NCI-H1092 treated with DMSO at 0.1 percent for 48 hours (cell line): ENCODE measurements around the gene SLCO1B3.

Experiments used
- DNase-seq: peaks from one replicate; lab custom pipeline; 2025; lab: John Stamatoyannopoulos, UW

SLCO1B3 gene

GRCh38 chr12:20885552-20885951 lies 75.0 kb downstream of the SLCO1B3 start:
- no peak for DNase-seq

DNA sequence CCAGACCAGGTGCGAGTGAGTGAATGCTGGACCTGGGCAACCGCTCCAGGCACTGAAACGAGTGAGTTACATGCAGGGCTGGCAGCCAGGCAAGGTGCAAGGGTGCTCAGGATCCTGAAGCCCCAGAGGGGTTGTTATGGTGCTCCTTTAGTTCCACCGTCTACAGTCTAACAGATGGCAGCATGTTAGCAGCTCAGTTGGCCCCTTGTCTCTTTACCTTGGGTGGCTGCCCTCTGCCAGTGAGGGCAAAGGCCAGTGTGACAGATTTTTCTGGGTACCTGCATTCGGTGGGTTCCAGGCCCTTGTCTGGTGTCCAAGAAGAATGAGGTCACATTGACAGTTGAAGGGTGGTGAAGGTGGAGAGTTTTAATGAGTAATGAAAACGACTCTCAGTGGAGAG lies 106.8 kb downstream of the SLCO1B3 start:
- no peak for DNase-seq

DNA sequence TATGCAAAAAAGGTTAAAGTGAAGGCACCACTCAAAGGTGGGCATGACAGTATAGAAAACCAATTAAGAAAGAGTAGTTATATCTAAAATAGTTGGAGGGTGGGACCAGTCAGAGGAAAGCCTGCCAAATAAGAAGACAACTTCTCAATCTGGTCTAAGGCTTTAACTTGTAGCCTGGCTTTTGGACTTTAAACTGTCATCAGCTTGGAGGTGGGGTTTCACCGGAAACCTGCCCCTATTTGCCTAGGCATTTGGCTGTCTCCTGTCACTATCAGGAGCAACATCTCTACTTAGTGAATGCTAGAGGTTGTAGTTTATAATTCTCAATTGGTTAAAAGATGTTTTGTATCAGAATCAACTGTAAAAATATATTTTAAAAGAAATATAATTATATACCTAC lies 107.3 kb downstream of the SLCO1B3 start:
- DNase-seq, result no peak

GRCh38 chr12:20931894-20932293 lies 121.4 kb downstream of the SLCO1B3 start:
- DNase-seq, result no peak

- DNase-seq, result no peak
These were observed 136.2 kb downstream of the SLCO1B3 start for GRCh38 chr12:20946732-20947131.

DNA sequence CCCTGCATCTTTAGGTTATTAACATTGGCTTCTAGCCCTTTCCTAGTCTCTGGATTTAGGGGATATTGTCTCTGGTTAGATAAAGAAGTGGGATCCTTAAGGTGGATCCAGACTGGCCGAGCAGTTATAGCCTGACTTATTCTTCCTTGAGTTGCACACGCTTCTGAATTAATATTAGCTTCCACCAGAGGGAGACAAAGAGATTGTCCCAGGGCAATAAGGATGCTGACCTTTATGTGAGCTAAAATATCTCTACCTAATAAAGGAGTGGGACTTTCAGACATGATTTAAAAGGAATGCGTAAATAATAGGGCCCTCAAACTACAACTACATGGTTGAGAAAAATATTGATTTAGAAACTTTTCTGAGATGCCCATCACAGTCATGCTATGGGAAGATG lies 139.7 kb downstream of the SLCO1B3 start:
- DNase-seq, result peak; percentile 1

DNA sequence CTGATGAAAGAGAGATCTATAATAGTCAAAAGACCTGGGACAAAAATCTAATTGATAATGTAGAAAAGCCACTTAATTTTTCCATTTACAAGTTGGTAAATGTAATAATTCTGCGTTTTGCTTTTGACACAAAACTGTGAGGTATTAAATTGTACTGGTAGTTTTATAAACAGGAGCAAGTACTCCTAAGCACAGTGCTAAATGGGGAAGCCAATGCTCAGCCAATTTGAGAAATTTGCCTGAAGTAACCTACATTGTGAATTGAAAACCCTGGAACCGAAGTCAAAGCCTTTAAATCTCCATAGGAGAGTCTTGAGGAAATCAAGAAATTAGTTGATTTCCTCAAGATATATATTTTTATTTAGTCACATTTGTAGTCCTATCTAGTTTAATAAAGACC lies 152.8 kb downstream of the SLCO1B3 start:
- no peak for DNase-seq

DNA sequence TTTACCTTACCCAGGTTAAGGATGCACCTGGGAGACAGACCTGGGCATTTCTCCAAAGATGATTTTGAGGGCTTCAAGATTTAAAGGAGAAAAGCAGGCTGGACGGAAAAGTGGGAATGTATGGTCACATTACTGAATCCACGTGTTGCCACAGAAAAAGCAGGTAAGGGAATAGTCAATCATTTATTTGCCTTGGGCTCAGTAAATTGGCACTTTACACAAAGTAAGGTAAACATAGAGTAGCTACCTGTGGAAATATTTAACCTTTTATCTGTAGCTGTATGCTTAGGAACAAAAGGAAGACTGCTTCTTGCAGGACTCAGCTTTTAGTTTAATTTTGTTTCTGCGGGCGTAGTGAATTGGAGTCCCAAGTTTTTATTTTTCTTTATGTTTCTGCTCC lies 153.3 kb downstream of the SLCO1B3 start:
- DNase-seq, result no peak
